ENCODE results near the gene WIPI1. TPM values are rescaled to one million over a fixed set of nuclear protein-coding genes. Genes with fewer than 3 reads are reported as not detected.

The WIPI1 gene, protein sequence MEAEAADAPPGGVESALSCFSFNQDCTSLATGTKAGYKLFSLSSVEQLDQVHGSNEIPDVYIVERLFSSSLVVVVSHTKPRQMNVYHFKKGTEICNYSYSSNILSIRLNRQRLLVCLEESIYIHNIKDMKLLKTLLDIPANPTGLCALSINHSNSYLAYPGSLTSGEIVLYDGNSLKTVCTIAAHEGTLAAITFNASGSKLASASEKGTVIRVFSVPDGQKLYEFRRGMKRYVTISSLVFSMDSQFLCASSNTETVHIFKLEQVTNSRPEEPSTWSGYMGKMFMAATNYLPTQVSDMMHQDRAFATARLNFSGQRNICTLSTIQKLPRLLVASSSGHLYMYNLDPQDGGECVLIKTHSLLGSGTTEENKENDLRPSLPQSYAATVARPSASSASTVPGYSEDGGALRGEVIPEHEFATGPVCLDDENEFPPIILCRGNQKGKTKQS
- 10 to 100 TPM; 11.6 to 26.2 (median 19.9) TPM for polyA plus RNA-seq
- long read RNA-seq, donor 1: 0 reads
- long read RNA-seq, donor 2, partial matches to known transcripts: 0 of 4 reads
- long read RNA-seq, donor 2, other reads (novel, unspliced or antisense): 0 of 4 reads
- long read RNA-seq, donor 3, partial matches to known transcripts: 6 of 6 reads
- long read RNA-seq, donor 3, other reads (novel, unspliced or antisense): 0 of 6 reads
- long read RNA-seq, donor 4: 0 reads
- long read RNA-seq, donor 5: 0 reads
- long read RNA-seq, donor 6: 0 reads
- long read RNA-seq, donor 7, transcript WIPI1-201 (13 exons, 1,832 nt): major isoform, 6 of 557 reads
- long read RNA-seq, donor 7, partial matches to known transcripts: 337 of 557 reads
- long read RNA-seq, donor 7, other reads (novel, unspliced or antisense): 211 of 557 reads
- long read RNA-seq, donor 8, partial matches to known transcripts: 0 of 1 reads
- long read RNA-seq, donor 8, other reads (novel, unspliced or antisense): 0 of 1 reads
- long read RNA-seq, donor 9: 0 reads
- long read RNA-seq, donor 10, partial matches to known transcripts: 0 of 4 reads
- long read RNA-seq, donor 10, other reads (novel, unspliced or antisense): 0 of 4 reads

DNA sequence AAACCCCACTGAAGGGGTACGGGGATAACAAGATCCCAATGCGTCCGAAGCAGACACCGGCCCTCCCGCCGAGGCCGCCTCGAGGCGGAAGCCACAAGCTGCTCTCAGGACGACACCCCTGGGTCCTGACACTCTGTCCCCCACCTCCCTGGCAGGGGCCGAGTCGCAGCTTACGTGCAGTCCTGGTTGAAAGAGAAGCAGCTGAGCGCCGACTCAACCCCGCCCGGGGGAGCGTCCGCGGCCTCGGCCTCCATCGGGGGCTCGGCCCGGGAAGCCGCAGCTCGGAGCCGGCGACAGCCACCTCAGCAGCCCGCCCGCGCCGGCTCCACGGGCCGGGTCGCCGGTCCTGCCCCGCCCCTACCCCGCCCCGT lies at the start of gene WIPI1:
Gene WIPI1, minus strand, starts transcription at position 329 of the 371 bp plus-strand sequence. Its CDS starts 75 bp downstream, at position 254.
- Histone ChIP-seq H3K27me3 (ENCODE audit: control insufficient read depth in 3 of 3, insufficient read depth in 3 of 3, low read length in 3 of 3) (peaks cover 0 to 16% (median 0%) of the 10 kb centered on the region in 3 donors), H3K36me3 (ENCODE audit: control insufficient read depth in 3 of 3, insufficient read depth in 2 of 3, low read depth in 1 of 3, low read length in 3 of 3) (no peaks in the 10 kb centered on the region), H3K27ac (ENCODE audit: low read depth in 1 of 3, low read length in 2 of 3) (peak within 1 kb of the TSS; percentile 62 to 96 (median 83)), H3K9me3 (ENCODE audit: control insufficient read depth in 2 of 2, insufficient read depth in 1 of 2, low read depth in 1 of 2, low read length in 1 of 2) (no peaks in the 10 kb centered on the region), H3K4me3 (ENCODE audit: low read depth in 1 of 3, low read length in 3 of 3) (peak within 1 kb of the TSS; percentile 59 to 73 (median 66)), H3K4me1 (ENCODE audit: control insufficient read depth in 3 of 3, insufficient read depth in 2 of 3, low read depth in 1 of 3, low read length in 2 of 3) (peaks cover 0 to 22% (median 6%) of the 10 kb centered on the region in 3 donors)
- 0 to 1% (median 1%) methylated on average over 27 to 38 of the region's 39 CpGs for WGBS, 3 donors
- FAIRE-seq: no peak
- peak in 1 of 2 donors; percentile 79 for DNase-seq

DNA sequence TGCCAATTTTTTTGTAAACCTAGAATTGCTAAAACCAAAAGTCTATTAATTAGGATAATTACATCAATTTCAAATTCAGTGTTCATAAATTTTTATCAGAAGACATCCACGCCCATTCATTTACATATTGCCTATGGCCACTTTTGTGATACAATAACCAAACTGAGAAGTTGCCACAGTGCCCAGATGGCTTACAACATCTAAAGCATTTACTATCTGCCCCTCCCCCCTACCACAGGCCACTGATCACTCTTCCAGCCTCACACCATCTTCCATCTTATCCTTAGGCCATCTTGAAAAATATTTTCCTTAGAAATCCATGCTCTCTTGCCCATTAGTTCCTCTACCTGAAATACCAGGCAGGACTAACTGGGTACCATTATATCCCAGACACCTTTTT lies 48.7 kb upstream of the WIPI1 start:
- Histone ChIP-seq H3K9me3 (ENCODE audit: control insufficient read depth in 2 of 2, insufficient read depth in 1 of 2, low read depth in 1 of 2, low read length in 1 of 2) (no peaks in the 10 kb centered on the region), H3K36me3 (ENCODE audit: control insufficient read depth in 3 of 3, insufficient read depth in 2 of 3, low read depth in 1 of 3, low read length in 3 of 3) (no peaks in the 10 kb centered on the region), H3K27me3 (ENCODE audit: control insufficient read depth in 3 of 3, insufficient read depth in 3 of 3, low read length in 3 of 3) (no peaks in the 10 kb centered on the region), H3K4me1 (ENCODE audit: control insufficient read depth in 3 of 3, insufficient read depth in 2 of 3, low read depth in 1 of 3, low read length in 2 of 3) (no peaks in the 10 kb centered on the region), H3K4me3 (ENCODE audit: low read depth in 1 of 3, low read length in 3 of 3) (no peak overlapping the region), H3K27ac (ENCODE audit: low read depth in 1 of 3, low read length in 2 of 3) (no peak overlapping the region)
- 88 to 93% (median 93%) methylated on average over 1 of the region's 1 CpG for WGBS, 3 donors
- FAIRE-seq (no peak), DNase-seq (no peak)

DNA sequence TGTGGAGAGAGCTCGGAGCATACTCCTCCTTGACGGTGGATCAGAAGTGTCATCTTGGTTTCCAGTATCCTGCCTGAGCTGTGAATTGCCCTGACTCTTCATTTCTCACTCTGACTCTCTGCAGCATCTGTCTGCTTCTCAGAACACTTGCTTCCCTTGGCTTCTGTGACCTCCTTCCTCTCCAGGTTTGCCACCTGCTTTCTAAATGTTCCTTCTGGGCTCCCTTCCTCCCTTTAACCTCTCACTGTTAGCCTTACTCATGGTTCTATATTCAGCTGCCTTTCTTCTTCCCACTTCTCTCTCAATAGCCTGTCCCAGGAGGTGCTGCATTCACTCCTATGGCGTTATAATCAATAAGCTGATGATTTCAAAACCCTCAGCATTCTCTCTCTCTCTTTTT lies 43.8 kb upstream of the WIPI1 start:
- FAIRE-seq: no peak
- 71 to 89% (median 85%) methylated on average over 3 of the region's 3 CpGs for WGBS, 3 donors

DNA sequence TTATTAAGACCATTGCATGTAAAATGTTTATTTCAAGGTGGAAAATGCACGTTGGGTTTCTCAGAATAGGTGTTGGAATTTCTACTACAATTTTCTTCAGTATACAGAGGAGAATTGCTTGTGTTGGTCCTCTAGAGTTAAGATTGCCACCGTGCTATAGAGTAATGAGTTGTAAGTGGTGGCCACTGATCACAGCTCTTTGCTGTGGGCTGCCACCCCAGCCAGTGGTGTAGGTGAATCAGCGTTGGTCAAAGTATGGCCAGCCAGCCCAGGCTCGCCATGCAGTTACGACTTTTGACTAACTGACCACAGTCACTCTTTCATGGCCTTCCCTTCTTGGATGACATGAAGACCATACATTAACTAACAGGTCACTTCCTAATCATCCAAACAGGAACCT lies 42.3 kb upstream of the WIPI1 start:
- WGBS, 3 donors: 91 to 98% (median 94%) methylated on average over 5 of the region's 5 CpGs
- H3K9me3 ChIP-seq (ENCODE audit: control insufficient read depth in 2 of 2, insufficient read depth in 1 of 2, low read depth in 1 of 2, low read length in 1 of 2): no peaks in the 10 kb centered on the region
- FAIRE-seq: no peak
- no peak overlapping the region for H3K27ac ChIP-seq (ENCODE audit: low read depth in 1 of 3, low read length in 2 of 3)
- no peak for DNase-seq
- H3K4me3 ChIP-seq (ENCODE audit: low read depth in 1 of 3, low read length in 3 of 3): no peak overlapping the region
- H3K4me1 ChIP-seq (ENCODE audit: control insufficient read depth in 3 of 3, insufficient read depth in 2 of 3, low read depth in 1 of 3, low read length in 2 of 3): no peaks in the 10 kb centered on the region
- no peaks in the 10 kb centered on the region for H3K27me3 ChIP-seq (ENCODE audit: control insufficient read depth in 3 of 3, insufficient read depth in 3 of 3, low read length in 3 of 3)
- H3K36me3 ChIP-seq (ENCODE audit: control insufficient read depth in 3 of 3, insufficient read depth in 2 of 3, low read depth in 1 of 3, low read length in 3 of 3): no peaks in the 10 kb centered on the region

More for the DNA sequence above, 43.8 kb upstream of the WIPI1 start:
- Histone ChIP-seq H3K9me3 (ENCODE audit: control insufficient read depth in 2 of 2, insufficient read depth in 1 of 2, low read depth in 1 of 2, low read length in 1 of 2) (no peaks in the 10 kb centered on the region), H3K36me3 (ENCODE audit: control insufficient read depth in 3 of 3, insufficient read depth in 2 of 3, low read depth in 1 of 3, low read length in 3 of 3) (no peaks in the 10 kb centered on the region), H3K4me1 (ENCODE audit: control insufficient read depth in 3 of 3, insufficient read depth in 2 of 3, low read depth in 1 of 3, low read length in 2 of 3) (no peaks in the 10 kb centered on the region), H3K27me3 (ENCODE audit: control insufficient read depth in 3 of 3, insufficient read depth in 3 of 3, low read length in 3 of 3) (no peaks in the 10 kb centered on the region), H3K4me3 (ENCODE audit: low read depth in 1 of 3, low read length in 3 of 3) (no peak overlapping the region), H3K27ac (ENCODE audit: low read depth in 1 of 3, low read length in 2 of 3) (no peak overlapping the region)
- DNase-seq: no peak

DNA sequence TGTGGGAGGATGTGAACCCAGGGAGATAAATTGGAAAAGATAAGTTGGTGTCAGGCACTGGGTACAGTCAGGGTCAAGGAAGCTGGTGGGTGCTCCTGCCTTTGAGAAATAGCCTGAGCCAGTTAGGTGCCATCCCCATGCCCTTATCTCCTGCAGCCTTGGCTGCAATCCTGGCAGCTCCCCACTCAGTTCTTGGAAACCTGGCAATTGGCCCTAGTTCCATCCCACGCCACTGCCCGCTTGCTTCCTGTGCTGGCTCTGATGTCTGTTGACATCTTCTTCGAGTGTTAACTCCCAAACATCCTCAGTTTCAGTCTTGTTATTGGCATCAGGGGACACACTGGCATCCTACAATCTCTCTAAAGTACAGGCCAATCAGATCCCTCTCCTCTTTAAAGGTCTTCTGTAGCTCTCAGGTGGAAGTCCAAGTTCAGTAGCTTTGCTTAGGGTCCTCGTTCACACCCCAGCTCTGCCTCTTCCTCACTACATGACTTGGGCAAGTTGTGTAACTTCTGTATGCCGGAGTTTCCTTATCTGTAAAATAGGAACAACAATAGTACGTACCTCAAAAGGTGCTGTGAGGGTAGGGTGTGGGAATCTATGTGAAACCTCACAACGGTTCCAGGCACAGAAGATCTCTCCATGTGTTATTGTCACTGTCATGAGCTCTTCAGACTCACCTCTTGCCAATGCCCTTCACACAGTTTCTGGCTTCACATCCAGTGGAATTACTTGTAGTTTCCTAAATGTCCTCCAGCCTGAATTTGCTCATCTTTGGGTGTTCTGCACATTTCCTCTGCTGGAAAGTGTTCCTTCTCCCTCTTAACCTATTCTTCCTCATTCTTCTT lies 41.4 kb upstream of the WIPI1 start:
- Histone ChIP-seq H3K9me3 (ENCODE audit: control insufficient read depth in 2 of 2, insufficient read depth in 1 of 2, low read depth in 1 of 2, low read length in 1 of 2) (no peaks in the 10 kb centered on the region), H3K27ac (ENCODE audit: low read depth in 1 of 3, low read length in 2 of 3) (peak overlapping the region in 1 of 3 donors; percentile 74), H3K4me1 (ENCODE audit: control insufficient read depth in 3 of 3, insufficient read depth in 2 of 3, low read depth in 1 of 3, low read length in 2 of 3) (no peaks in the 10 kb centered on the region), H3K27me3 (ENCODE audit: control insufficient read depth in 3 of 3, insufficient read depth in 3 of 3, low read length in 3 of 3) (no peaks in the 10 kb centered on the region), H3K4me3 (ENCODE audit: low read depth in 1 of 3, low read length in 3 of 3) (no peak overlapping the region), H3K36me3 (ENCODE audit: control insufficient read depth in 3 of 3, insufficient read depth in 2 of 3, low read depth in 1 of 3, low read length in 3 of 3) (no peaks in the 10 kb centered on the region)
- DNase-seq: no peak
- WGBS, 3 donors: 56 to 71% (median 64%) methylated on average over 7 of the region's 7 CpGs
- no peak for FAIRE-seq

DNA sequence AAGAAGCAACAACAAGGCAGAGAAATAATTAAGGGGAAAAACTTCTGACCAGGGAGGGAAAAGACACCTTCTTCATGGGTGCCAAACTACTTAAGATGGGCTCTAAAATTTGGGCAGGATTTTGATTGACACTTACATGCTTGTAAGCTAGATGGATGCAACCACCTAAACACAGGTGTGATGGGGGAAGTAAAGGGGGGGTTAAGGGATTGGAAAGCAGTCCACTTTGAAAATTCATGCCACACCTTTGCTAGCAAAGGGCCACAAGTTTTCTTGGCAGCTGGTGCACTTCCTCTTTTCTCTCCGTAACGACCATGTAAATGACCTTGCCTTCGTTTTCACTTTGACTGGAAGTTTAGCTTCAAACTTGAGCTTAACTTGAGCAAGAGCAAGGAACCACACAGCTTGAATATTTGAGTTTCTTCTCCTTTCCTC lies 40.6 kb upstream of the WIPI1 start:
- Histone ChIP-seq H3K4me1 (ENCODE audit: control insufficient read depth in 3 of 3, insufficient read depth in 2 of 3, low read depth in 1 of 3, low read length in 2 of 3) (no peaks in the 10 kb centered on the region), H3K4me3 (ENCODE audit: low read depth in 1 of 3, low read length in 3 of 3) (no peak overlapping the region), H3K9me3 (ENCODE audit: control insufficient read depth in 2 of 2, insufficient read depth in 1 of 2, low read depth in 1 of 2, low read length in 1 of 2) (no peaks in the 10 kb centered on the region), H3K27ac (ENCODE audit: low read depth in 1 of 3, low read length in 2 of 3) (peak overlapping the region in 1 of 3 donors; percentile 74), H3K36me3 (ENCODE audit: control insufficient read depth in 3 of 3, insufficient read depth in 2 of 3, low read depth in 1 of 3, low read length in 3 of 3) (no peaks in the 10 kb centered on the region), H3K27me3 (ENCODE audit: control insufficient read depth in 3 of 3, insufficient read depth in 3 of 3, low read length in 3 of 3) (no peaks in the 10 kb centered on the region)
- no peak for FAIRE-seq
- WGBS, 3 donors: 0 to 8% (median 0%) methylated on average over 3 of the region's 3 CpGs
- DNase-seq: peak in 1 of 2 donors; percentile 68

DNA sequence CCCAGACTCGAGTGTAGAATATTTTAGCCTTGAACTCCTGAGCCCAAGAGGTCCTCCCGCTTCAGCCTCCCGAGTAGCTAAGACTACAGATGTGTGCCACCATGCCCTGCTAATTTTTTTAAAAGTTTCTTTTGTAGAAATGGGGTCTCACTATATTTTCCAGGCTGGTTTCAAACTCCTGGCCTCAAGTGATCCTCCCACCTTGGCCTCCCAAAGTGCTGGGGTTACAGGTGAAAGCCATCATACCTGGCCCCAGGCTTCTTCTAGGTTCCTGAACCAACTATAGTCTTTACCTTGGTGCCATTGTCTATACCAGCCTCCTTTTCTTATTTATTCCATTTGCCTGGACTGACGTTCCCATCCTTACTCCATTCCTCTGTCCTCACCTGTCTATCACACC lies 37.8 kb upstream of the WIPI1 start:
- FAIRE-seq (no peak), DNase-seq (no peak)
- no peak overlapping the region for H3K4me3 ChIP-seq (ENCODE audit: low read depth in 1 of 3, low read length in 3 of 3)
- no peaks in the 10 kb centered on the region for H3K36me3 ChIP-seq (ENCODE audit: control insufficient read depth in 3 of 3, insufficient read depth in 2 of 3, low read depth in 1 of 3, low read length in 3 of 3)
- H3K27me3 ChIP-seq (ENCODE audit: control insufficient read depth in 3 of 3, insufficient read depth in 3 of 3, low read length in 3 of 3): no peaks in the 10 kb centered on the region
- WGBS, 3 donors: 83 to 94% (median 87%) methylated on average over 4 of the region's 4 CpGs
- H3K9me3 ChIP-seq (ENCODE audit: control insufficient read depth in 2 of 2, insufficient read depth in 1 of 2, low read depth in 1 of 2, low read length in 1 of 2): no peaks in the 10 kb centered on the region
- no peak overlapping the region for H3K27ac ChIP-seq (ENCODE audit: low read depth in 1 of 3, low read length in 2 of 3)
- no peaks in the 10 kb centered on the region for H3K4me1 ChIP-seq (ENCODE audit: control insufficient read depth in 3 of 3, insufficient read depth in 2 of 3, low read depth in 1 of 3, low read length in 2 of 3)
